GM21367 (cell line): ENCODE results near the gene MYL1.

ENCODE experiments used
- ATAC-seq: cut with Tn5 transposase; IDR thresholded peaks from one replicate; pipeline ENCODE4 v1.9.1; 2021; ENCODE audit not compliant: unreplicated experiment

The MYL1 gene

GRCh38 chr2:210268281-210268680, 46.7 kb downstream of the MYL1 start:
- no peak for ATAC-seq

GRCh38 chr2:210267698-210268097, 47.3 kb downstream of the MYL1 start:
- ATAC-seq: no peak

- ATAC-seq: no peak
Observed at GRCh38 chr2:210264282-210264681, 50.7 kb downstream of the MYL1 start.

- ATAC-seq: no peak
Observed at GRCh38 chr2:210263841-210264240, 51.1 kb downstream of the MYL1 start.

- ATAC-seq: no peak
Observed at GRCh38 chr2:210262036-210262435, 52.9 kb downstream of the MYL1 start.

GRCh38 chr2:210259687-210260086, 55.3 kb downstream of the MYL1 start:
- ATAC-seq: no peak

GRCh38 chr2:210252699-210253606, 62.0 kb downstream of the MYL1 start:
- ATAC-seq: no peak

- no peak for ATAC-seq
Observed at GRCh38 chr2:210250622-210251021, 64.4 kb downstream of the MYL1 start.
